Raji (cell line): ENCODE results near the gene PTPN12.

ENCODE experiments used
- POLR2A ChIP-seq: IDR thresholded peaks from 2 replicates; pipeline ENCODE4 v1.6.1; 2011; ENCODE audit warnings: low read depth, low read length, control low read depth; ENCODE audit not compliant: insufficient read depth

Gene PTPN12

DNA sequence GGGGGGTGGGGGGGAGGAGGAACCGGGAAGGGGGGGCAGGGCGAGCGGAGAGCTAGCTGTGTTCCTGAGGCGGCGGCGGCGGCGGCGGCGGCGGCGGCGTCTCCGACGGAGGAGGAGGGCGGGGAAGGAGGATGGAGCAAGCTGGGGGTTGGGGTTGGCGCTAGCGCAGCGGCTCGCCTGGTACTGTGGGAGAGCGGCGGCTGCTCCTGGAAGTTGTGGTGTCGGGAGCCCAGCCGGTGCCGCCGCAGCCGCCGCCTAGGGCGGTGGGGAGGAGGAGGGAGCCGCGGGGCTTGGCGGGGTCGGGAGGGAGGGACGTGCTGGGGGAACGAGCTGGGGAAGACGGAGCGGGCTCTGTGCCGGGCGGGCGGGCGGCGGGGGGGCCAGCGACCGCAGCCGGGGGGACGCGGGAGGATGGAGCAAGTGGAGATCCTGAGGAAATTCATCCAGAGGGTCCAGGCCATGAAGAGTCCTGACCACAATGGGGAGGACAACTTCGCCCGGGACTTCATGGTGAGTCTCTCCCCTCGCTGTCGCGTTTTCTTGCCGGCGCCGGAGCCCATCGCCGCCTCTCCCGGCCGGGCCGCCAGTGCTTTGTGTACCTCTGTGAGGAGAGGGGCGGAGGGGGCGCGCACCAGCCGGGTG, at the start of gene PTPN12:
TSS of gene PTPN12 (plus strand) at position 160 of the 642 bp plus-strand sequence. CDS start at position 412, 252 bp downstream.
- no peak for TF ChIP-seq POLR2A

GRCh38 chr7:77488986-77489385, 48.1 kb upstream of the PTPN12 start:
- no peak for TF ChIP-seq POLR2A

DNA sequence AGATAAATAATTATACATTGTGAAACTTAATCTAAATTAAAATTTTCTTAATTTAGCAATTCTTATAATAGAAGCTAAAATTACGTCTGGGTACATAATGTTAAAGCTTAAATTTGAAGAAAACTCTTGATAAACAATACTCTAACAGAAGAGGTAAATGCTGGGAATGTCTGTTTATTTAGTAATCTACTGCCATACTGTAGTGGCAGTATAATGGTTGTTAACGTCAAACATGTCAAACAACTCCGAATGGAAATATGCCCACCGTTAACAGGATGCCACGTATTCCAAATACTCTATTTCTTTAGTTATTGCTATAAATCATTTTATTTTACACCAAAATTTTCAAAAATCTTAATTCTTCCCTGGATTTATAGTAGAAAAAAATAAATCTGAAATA, 40.0 kb upstream of the PTPN12 start:
- TF ChIP-seq POLR2A, result no peak

DNA sequence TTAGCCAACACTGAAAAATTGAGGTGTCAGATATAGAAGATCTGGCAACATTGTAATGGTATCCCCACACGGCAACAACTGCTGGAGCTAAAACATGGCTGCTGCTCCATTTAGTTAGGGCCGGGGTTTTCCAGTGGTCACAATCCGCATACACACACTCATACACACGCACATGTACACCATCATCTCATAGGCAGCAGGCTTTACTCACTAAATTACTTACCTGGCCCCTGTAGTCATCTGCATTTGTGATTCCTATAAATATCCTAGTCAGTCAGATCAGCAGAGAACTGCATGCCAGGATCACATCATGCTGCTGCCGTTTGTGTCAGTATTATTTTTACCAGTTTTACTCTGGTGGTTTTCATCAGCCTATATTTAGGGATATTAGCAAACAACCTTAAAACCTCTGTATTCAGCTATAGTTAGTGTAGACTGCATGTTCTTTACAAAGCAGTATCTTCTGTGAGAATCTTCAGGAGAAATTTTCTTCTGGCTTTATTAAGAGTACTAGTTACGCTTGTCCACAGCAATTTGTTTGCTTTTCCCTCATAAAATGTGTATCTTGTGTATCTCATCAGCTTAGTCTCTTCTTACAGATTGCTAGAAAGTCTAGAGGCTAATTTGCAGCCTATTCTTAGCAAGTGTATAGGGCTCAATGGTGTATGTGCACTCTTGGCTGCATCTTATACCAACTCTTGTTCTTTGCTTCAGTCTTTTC, 38.3 kb upstream of the PTPN12 start:
- no peak for TF ChIP-seq POLR2A

GRCh38 chr7:77501192-77501515, 35.9 kb upstream of the PTPN12 start:
- TF ChIP-seq POLR2A, result no peak

DNA sequence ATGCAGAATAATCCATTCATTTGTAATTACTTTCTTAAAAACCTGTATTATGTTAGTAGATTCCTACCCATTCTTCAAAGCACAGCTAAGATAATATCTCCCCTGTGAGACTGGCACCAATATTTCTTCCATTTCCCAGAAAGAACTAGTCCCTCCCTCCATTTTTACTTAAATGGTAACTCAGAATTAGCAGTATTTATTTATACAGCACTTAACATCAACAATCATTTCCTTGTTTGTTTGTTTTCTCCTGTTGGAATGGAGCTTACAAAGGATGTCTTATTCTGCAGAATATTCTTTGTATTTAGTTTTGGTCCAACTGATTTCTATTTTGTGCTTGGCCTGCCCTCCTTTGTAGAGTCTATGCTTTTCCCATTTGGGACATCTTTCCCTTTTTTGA, 32.1 kb upstream of the PTPN12 start:
- no peak for TF ChIP-seq POLR2A

DNA sequence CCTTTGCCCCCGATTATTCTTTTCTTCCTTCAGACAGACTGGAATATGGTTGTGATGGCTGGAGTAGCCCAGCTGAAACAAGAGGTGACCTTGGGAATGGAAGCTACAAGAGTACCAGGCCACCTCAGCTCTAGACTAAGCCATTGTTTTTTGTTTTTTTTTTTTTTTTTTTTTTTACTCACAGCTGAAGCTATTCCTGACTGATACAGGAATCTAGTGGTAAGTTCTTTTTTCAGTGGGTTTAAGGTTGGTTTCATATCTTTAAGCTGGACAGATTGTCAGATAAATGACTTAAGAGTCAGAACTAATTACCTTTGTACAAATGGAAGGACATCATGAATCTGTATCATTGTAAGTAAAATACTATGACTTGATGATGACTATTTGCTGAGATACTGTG, 30.2 kb upstream of the PTPN12 start:
- TF ChIP-seq POLR2A, result no peak

DNA sequence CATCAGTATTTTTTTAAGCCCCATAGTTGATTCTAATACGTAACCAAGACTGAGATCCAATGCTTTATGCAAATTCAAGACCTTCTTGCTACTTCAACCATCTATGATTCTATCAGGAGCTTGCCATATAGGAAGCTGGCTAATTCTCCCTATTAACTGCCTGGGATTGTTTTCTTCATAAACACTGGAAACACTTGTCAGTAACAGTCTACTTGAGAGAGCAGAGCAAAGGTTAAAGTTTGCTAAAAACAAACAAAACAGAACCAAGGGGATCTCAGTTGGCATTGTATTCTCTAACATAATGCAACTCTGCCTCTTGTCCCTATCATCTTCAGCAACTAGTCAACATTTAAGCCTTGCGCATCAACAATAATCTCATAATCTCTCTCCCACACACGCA, 21.0 kb upstream of the PTPN12 start:
- no peak for TF ChIP-seq POLR2A

- TF ChIP-seq POLR2A, result no peak
These were observed 16.8 kb upstream of the PTPN12 start for GRCh38 chr7:77520261-77520660.

GRCh38 chr7:77524731-77525130, 12.4 kb upstream of the PTPN12 start:
- no peak for TF ChIP-seq POLR2A

GRCh38 chr7:77525231-77525630, 11.9 kb upstream of the PTPN12 start:
- no peak for TF ChIP-seq POLR2A

DNA sequence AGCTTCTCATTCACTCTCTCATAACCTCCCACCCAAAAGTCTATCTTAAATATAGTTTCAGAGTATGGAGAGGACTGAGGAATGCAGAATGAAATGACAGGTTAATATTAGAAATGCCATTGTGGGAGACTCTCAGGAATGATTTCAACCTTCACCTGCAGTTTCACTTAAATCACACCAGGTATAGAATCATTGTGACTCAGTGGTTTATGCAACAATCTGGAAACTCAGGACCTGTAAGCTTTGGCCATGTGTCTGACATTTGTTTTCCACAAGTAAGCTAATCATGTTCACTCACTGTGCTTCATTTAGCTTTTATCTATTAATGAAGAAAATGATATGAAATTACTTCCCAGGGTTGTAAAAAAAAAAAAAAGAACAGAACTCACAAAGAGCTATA, 8.7 kb upstream of the PTPN12 start:
- TF ChIP-seq POLR2A, result no peak

GRCh38 chr7:77529279-77529678, 7.8 kb upstream of the PTPN12 start:
- no peak for TF ChIP-seq POLR2A

GRCh38 chr7:77531038-77531437, 6.1 kb upstream of the PTPN12 start:
- TF ChIP-seq POLR2A, result no peak

GRCh38 chr7:77532247-77532646, 4.8 kb upstream of the PTPN12 start:
- TF ChIP-seq POLR2A, result no peak

DNA sequence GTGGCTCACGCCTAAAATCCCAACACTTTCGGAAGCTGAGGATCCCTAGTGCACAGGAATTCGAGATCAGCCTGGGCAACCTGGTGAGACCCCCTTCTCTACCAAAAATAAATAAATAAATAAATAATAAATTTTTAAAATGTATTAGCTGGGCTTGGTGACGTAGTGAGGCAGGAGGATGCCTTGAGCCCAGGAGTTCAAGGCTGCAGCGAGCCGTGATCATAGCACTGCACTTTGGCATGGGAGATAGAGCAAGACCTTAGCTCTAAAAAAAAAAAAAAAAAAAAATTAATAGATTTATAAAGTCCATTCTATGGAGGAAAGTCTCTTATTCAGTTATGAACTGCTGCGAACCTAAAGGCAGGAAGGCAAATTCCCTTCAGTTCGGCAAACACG, 1.1 kb upstream of the PTPN12 start:
- TF ChIP-seq POLR2A, result no peak
